ENCODE data around the gene HOMEZ. TPM values are rescaled to one million over a fixed set of nuclear protein-coding genes. Genes with fewer than 3 reads are reported as not detected.

HOMEZ gene
- total and polyA plus RNA-seq, 8 donors = 5.1 to 103 (median 7.6) TPM

GRCh38 chr14:23319746-23320583 is 34.0 kb upstream of the HOMEZ start:
- 88 to 93% (median 91%) methylated on average over 17 of the region's 17 CpGs for WGBS, 5 donors
- Histone ChIP-seq H3K9me3 (no peaks in the 10 kb centered on the region), H3K4me1 (peaks cover 19 to 36% (median 29%) of the 10 kb centered on the region in 4 donors), H3K4me3 (peak overlapping the region; percentile 37 to 41 (median 38)), H3K36me3 (peaks cover 22 to 36% (median 32%) of the 10 kb centered on the region in 4 donors), H3K27ac (peak overlapping the region; percentile 89 to 100 (median 95)), H3K27me3 (no peaks in the 10 kb centered on the region)
- no peak for DNase-seq
- intact Hi-C loops (cut with DNase I; ENCODE audit: low total_unique reads) = loop anchor here (10.0 kb wide), 2 partner anchors 145 to 245 kb away; partner anchors contain the start of genes AP1G2 and NGDN
- TF ChIP-seq POLR2A (IDR thresholded peaks at IDR 0.05) (no peak), POLR2AphosphoS5 (IDR thresholded peaks at IDR 0.05) (no peak)

GRCh38 chr14:23316300-23316699 is 30.4 kb upstream of the HOMEZ start:
- intact Hi-C loops (cut with DNase I; ENCODE audit: low total_unique reads) = no loop called here
- H3K36me3 ChIP-seq = peaks cover 0 to 35% (median 21%) of the 10 kb centered on the region in 4 donors
- H3K27ac ChIP-seq = no peak overlapping the region
- no peaks in the 10 kb centered on the region for H3K27me3 ChIP-seq
- no peaks in the 10 kb centered on the region for H3K9me3 ChIP-seq
- 83 to 89% (median 86%) methylated on average over 5 of the region's 5 CpGs for WGBS, 5 donors
- no peak overlapping the region for H3K4me3 ChIP-seq
- TF ChIP-seq POLR2A (IDR thresholded peaks at IDR 0.05) (no peak), POLR2AphosphoS5 (IDR thresholded peaks at IDR 0.05) (no peak), EP300 (IDR thresholded peaks at IDR 0.05) (no peak)
- TF ChIP-seq, protein P1, sequence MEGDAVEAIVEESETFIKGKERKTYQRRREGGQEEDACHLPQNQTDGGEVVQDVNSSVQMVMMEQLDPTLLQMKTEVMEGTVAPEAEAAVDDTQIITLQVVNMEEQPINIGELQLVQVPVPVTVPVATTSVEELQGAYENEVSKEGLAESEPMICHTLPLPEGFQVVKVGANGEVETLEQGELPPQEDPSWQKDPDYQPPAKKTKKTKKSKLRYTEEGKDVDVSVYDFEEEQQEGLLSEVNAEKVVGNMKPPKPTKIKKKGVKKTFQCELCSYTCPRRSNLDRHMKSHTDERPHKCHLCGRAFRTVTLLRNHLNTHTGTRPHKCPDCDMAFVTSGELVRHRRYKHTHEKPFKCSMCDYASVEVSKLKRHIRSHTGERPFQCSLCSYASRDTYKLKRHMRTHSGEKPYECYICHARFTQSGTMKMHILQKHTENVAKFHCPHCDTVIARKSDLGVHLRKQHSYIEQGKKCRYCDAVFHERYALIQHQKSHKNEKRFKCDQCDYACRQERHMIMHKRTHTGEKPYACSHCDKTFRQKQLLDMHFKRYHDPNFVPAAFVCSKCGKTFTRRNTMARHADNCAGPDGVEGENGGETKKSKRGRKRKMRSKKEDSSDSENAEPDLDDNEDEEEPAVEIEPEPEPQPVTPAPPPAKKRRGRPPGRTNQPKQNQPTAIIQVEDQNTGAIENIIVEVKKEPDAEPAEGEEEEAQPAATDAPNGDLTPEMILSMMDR (IDR thresholded peaks at IDR 0.05) = no peak
- DNase-seq = no peak
- peaks cover 5 to 10% (median 8%) of the 10 kb centered on the region in 4 donors for H3K4me1 ChIP-seq

- H3K4me1 ChIP-seq = peaks cover 36 to 53% (median 50%) of the 10 kb centered on the region in 4 donors
- H3K27me3 ChIP-seq = no peaks in the 10 kb centered on the region
- TF ChIP-seq EP300 (IDR thresholded peaks at IDR 0.05) (no peak), POLR2AphosphoS5 (IDR thresholded peaks at IDR 0.05) (no peak), POLR2A (IDR thresholded peaks at IDR 0.05) (no peak)
- TF ChIP-seq, protein P1 (IDR thresholded peaks at IDR 0.05) = no peak
- no peak for DNase-seq
- no peaks in the 10 kb centered on the region for H3K9me3 ChIP-seq
- 83 to 100% (median 91%) methylated on average over 1 of the region's 1 CpG for WGBS, 5 donors
- no peak overlapping the region for H3K27ac ChIP-seq
- peaks cover 0 to 60% (median 49%) of the 10 kb centered on the region in 4 donors for H3K36me3 ChIP-seq
- intact Hi-C loops (cut with DNase I; ENCODE audit: low total_unique reads) = no loop called here
- no peak overlapping the region for H3K4me3 ChIP-seq
These were observed 24.6 kb upstream of the HOMEZ start for GRCh38 chr14:23310546-23310945.

- Histone ChIP-seq H3K9me3 (no peaks in the 10 kb centered on the region), H3K36me3 (peaks cover 0 to 53% (median 46%) of the 10 kb centered on the region in 4 donors), H3K4me3 (peak overlapping the region in 3 of 4 donors; percentile 70 to 78 (median 72)), H3K4me1 (peaks cover 38 to 58% (median 52%) of the 10 kb centered on the region in 4 donors), H3K27me3 (no peaks in the 10 kb centered on the region), H3K27ac (peak overlapping the region in 3 of 5 donors; percentile 27 to 94 (median 91))
- TF ChIP-seq, protein P1 (IDR thresholded peaks at IDR 0.05) = no peak
- no peak for TF ChIP-seq POLR2AphosphoS5 (IDR thresholded peaks at IDR 0.05)
- no peak for TF ChIP-seq POLR2A (IDR thresholded peaks at IDR 0.05)
- no peak for TF ChIP-seq EP300 (IDR thresholded peaks at IDR 0.05)
- intact Hi-C loops (cut with DNase I; ENCODE audit: low total_unique reads) = no loop called here
- WGBS, 5 donors = 67 to 82% (median 74%) methylated on average over 16 to 17 of the region's 17 CpGs
- no peak for DNase-seq
These were observed 23.0 kb upstream of the HOMEZ start for GRCh38 chr14:23308721-23309445.
